Ovary (tissue), 3 donors: Measurements from ENCODE around the gene MSX2.

Source experiments
- EP300 ChIP-seq: sonication (generic); formaldehyde crosslinking; IDR thresholded peaks from one replicate; pipeline ENCODE4 v1.6.1; 2017; ENCODE audit warnings: antibody characterized with exemption
- TF ChIP-seq, protein P1 (sequence below), 3 donors: fragments of 450-650 bp in 2 of 3; fragments of 200-600 bp in 1 of 3; IDR thresholded peaks; one replicate each; pipeline versions ENCODE4 v1.5.1 to v1.8.0; 2016 to 2022; ENCODE audit warnings: antibody characterized with exemption in 3 of 3, mild to moderate bottlenecking in 1 of 3
- donor health status: DM: no; HTN: no; CAD: no.

DNA sequence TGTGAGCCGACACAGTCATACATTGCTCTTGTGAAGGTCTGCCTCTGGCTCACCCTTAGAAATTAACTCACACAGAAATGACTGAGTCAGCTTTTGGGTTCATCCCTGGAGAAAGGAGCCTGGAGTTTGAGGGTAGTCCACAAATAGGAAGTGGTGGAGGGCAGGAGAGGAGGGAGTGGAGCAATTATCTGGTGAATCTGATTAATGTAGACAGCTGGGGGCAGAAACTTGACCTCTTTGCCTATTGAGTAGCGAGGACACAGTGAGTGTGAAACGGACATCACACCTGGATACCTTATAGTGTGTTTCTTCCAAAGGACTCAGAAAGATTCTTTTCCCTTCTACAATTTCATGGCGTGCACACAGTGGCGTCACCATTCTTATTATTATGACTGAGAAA is 48.5 kb upstream of the MSX2 start:
- TF ChIP-seq, protein P1, sequence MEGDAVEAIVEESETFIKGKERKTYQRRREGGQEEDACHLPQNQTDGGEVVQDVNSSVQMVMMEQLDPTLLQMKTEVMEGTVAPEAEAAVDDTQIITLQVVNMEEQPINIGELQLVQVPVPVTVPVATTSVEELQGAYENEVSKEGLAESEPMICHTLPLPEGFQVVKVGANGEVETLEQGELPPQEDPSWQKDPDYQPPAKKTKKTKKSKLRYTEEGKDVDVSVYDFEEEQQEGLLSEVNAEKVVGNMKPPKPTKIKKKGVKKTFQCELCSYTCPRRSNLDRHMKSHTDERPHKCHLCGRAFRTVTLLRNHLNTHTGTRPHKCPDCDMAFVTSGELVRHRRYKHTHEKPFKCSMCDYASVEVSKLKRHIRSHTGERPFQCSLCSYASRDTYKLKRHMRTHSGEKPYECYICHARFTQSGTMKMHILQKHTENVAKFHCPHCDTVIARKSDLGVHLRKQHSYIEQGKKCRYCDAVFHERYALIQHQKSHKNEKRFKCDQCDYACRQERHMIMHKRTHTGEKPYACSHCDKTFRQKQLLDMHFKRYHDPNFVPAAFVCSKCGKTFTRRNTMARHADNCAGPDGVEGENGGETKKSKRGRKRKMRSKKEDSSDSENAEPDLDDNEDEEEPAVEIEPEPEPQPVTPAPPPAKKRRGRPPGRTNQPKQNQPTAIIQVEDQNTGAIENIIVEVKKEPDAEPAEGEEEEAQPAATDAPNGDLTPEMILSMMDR (IDR thresholded peaks at IDR 0.05): no peak
- no peak for TF ChIP-seq EP300
